Activated naive CD4-positive, alpha-beta T cell treated with anti-CD3 and anti-CD28 coated beads for 36 hours (primary cell): ENCODE data around the gene RAG1. TPM values are rescaled to one million over a fixed set of nuclear protein-coding genes. Genes with fewer than 3 reads are reported as not detected.
"Not testable (repeated sequence)": the region's sequence is repeated elsewhere in the genome, so short reads cannot be mapped to it uniquely, and the experiment has no call there.

ENCODE experiments used
- CTCF ChIA-PET: fragments of 350-600 bp; sonication (Branson Sonifier 250); formaldehyde crosslinking; loops from one replicate; lab custom pipeline; 2021; ENCODE audit warnings: antibody characterized with exemption; lab: Charles Lee
- DNase-seq: peaks from one replicate; pipeline ENCODE4 v3.0.0-alpha.2; 2020
- H3K27ac Mint-ChIP-seq: one replicate; pipeline ENCODE4 v1.8.0; 2021; ENCODE audit warnings: mild to moderate bottlenecking, mixed read lengths
- H3K27me3 Mint-ChIP-seq: one replicate; pipeline ENCODE4 v1.8.0; 2021; ENCODE audit warnings: low read depth, mixed read lengths
- H3K36me3 Mint-ChIP-seq: one replicate; pipeline ENCODE4 v1.8.0; 2021; ENCODE audit warnings: low read depth, mixed read lengths
- H3K4me1 Mint-ChIP-seq: one replicate; pipeline ENCODE4 v1.8.0; 2021; ENCODE audit warnings: low read depth, mixed read lengths
- H3K4me3 Mint-ChIP-seq: one replicate; pipeline ENCODE4 v1.8.0; 2021; ENCODE audit warnings: mild to moderate bottlenecking, moderate library complexity, mixed read lengths
- H3K9me3 Mint-ChIP-seq: one replicate; pipeline ENCODE4 v1.8.0; 2021; ENCODE audit warnings: mixed read lengths
- intact Hi-C: fragments of 100-400 bp; cut with micrococcal nuclease; formaldehyde crosslinking; loops from one replicate; pipeline ENCODE4 v1.15.1; 2023
- total RNA-seq, 2 experiments: library from RNA; stranded (reverse); gene quantifications; one replicate each; pipeline ENCODE4 v1.2.3, GENCODE V29; 2021

The RAG1 gene
- under 1 TPM; 0.14 to 0.30 TPM for total RNA-seq

- intact Hi-C loops = no loop called here
- Mint-ChIP-seq H3K4me1 (peaks cover 2% of the 10 kb centered on the region), H3K9me3 (no peaks in the 10 kb centered on the region), H3K27me3 (peaks cover 46% of the 10 kb centered on the region), H3K36me3 (no peaks in the 10 kb centered on the region), H3K4me3 (no peak within 1 kb of the TSS), H3K27ac (no peak within 1 kb of the TSS)
- CTCF ChIA-PET = no interaction called here
- DNase-seq = no peak
Observed at GRCh38 chr11:36567694-36568093, at the start of gene RAG1. TSS of gene RAG1 (plus strand) at chr11:36568007. CDS start at chr11:36573305, 5,298 bp downstream.

GRCh38 chr11:36530840-36531239 is 37.0 kb upstream of the RAG1 start:
- H3K36me3 Mint-ChIP-seq = no peaks in the 10 kb centered on the region
- H3K27ac Mint-ChIP-seq = no peak overlapping the region
- no peak for DNase-seq
- CTCF ChIA-PET = no interaction called here
- intact Hi-C loops = no loop called here
- H3K4me3 Mint-ChIP-seq = no peak overlapping the region
- H3K4me1 Mint-ChIP-seq = no peaks in the 10 kb centered on the region
- peaks cover 14% of the 10 kb centered on the region for H3K27me3 Mint-ChIP-seq
- H3K9me3 Mint-ChIP-seq = no peaks in the 10 kb centered on the region

- no peaks in the 10 kb centered on the region for H3K36me3 Mint-ChIP-seq
- CTCF ChIA-PET = interaction anchor here (0.6 kb wide), 1 partner anchor 27 kb away, joined by 4 read pairs; no protein-coding TSS in a partner anchor
- DNase-seq = no peak
- no peak overlapping the region for H3K27ac Mint-ChIP-seq
- H3K9me3 Mint-ChIP-seq = no peaks in the 10 kb centered on the region
- H3K27me3 Mint-ChIP-seq = peaks cover 10% of the 10 kb centered on the region
- no peaks in the 10 kb centered on the region for H3K4me1 Mint-ChIP-seq
- H3K4me3 Mint-ChIP-seq = no peak overlapping the region
- intact Hi-C loops = no loop called here
Observed at GRCh38 chr11:36532941-36533601, 34.7 kb upstream of the RAG1 start.

DNA sequence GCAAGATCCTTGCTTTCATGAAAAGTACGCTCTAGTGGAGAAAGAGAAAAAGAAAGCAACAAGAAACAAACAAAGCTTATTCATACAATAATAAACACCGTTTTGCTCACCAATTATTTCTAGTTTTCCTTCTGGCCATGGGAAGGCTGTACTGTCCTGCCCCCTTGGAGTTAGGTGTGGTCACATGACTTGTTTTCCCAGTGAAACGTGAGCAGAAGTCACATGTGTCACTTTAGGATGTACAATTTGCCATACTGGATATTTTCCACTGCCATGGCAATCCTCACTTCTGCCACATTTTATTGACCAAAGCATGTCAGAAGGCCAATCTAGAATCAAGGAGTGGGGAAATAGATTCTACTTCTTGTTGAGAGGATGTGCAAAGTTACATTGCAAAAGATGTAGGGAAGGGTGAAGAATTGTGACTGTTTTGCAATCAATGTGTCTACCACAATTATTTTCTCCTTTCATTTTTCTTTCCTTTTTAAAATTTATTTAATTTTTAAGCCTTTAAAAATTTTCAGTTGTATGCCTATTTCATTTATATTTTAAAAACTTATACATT is 33.4 kb upstream of the RAG1 start:
- Mint-ChIP-seq H3K27me3 (peaks cover 3% of the 10 kb centered on the region), H3K9me3 (no peaks in the 10 kb centered on the region), H3K4me3 (no peak overlapping the region), H3K36me3 (no peaks in the 10 kb centered on the region), H3K27ac (no peak overlapping the region), H3K4me1 (no peaks in the 10 kb centered on the region)
- CTCF ChIA-PET = no interaction called here
- intact Hi-C loops = no loop called here
- no peak for DNase-seq

GRCh38 chr11:36540998-36541397 is 26.8 kb upstream of the RAG1 start:
- Mint-ChIP-seq H3K36me3 (no peaks in the 10 kb centered on the region), H3K4me1 (no peaks in the 10 kb centered on the region), H3K9me3 (no peaks in the 10 kb centered on the region), H3K4me3 (no peak overlapping the region), H3K27ac (no peak overlapping the region), H3K27me3 (peaks cover 18% of the 10 kb centered on the region)
- peak; percentile 54 for DNase-seq
- CTCF ChIA-PET = interaction anchor here (0.5 to 0.7 kb wide), 3 partner anchors 17 to 386 kb away, joined by 3 to 5 read pairs (median 3); no protein-coding TSS in a partner anchor
- intact Hi-C loops = no loop called here

GRCh38 chr11:36550385-36551115 is 17.3 kb upstream of the RAG1 start:
- CTCF ChIA-PET = no interaction called here
- no peaks in the 10 kb centered on the region for H3K4me1 Mint-ChIP-seq
- no peak for DNase-seq
- no peaks in the 10 kb centered on the region for H3K36me3 Mint-ChIP-seq
- peaks cover 12% of the 10 kb centered on the region for H3K27me3 Mint-ChIP-seq
- no peak overlapping the region for H3K27ac Mint-ChIP-seq
- intact Hi-C loops = no loop called here
- no peak overlapping the region for H3K4me3 Mint-ChIP-seq
- peaks cover 2% of the 10 kb centered on the region for H3K9me3 Mint-ChIP-seq

GRCh38 chr11:36557390-36557789 is 10.4 kb upstream of the RAG1 start:
- intact Hi-C loops, CTCF ChIA-PET, DNase-seq, H3K36me3 Mint-ChIP-seq, H3K27me3 Mint-ChIP-seq, H3K4me3 Mint-ChIP-seq, H3K27ac Mint-ChIP-seq: not testable (repeated sequence)
- H3K4me1 Mint-ChIP-seq = peaks cover 13% of the 10 kb centered on the region
- H3K9me3 Mint-ChIP-seq = peaks cover 11% of the 10 kb centered on the region

DNA sequence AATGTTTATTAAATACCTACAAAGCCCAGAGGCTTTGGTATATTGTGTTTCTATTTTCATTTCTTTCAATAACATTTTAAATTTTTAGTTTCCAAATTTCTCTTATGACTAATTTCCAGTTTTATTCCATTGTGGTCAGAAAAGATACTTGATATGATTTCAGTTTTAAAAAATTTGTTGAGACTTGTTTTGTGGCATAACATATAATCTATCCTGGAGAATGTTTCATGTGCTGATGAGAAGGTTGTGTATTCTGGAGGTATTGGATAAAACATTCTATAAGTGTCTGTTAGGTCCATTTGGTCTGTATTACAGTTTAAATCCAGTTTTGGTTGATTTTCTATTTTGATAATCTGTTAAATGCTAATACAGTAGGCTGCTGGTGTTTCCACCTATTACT is 9.8 kb upstream of the RAG1 start:
- intact Hi-C loops = no loop called here
- no peak overlapping the region for H3K27ac Mint-ChIP-seq
- H3K27me3 Mint-ChIP-seq = peaks cover 2% of the 10 kb centered on the region
- CTCF ChIA-PET = no interaction called here
- H3K4me3 Mint-ChIP-seq = no peak overlapping the region
- peaks cover 13% of the 10 kb centered on the region for H3K4me1 Mint-ChIP-seq
- no peak for DNase-seq
- peaks cover 1% of the 10 kb centered on the region for H3K36me3 Mint-ChIP-seq
- peaks cover 11% of the 10 kb centered on the region for H3K9me3 Mint-ChIP-seq

DNA sequence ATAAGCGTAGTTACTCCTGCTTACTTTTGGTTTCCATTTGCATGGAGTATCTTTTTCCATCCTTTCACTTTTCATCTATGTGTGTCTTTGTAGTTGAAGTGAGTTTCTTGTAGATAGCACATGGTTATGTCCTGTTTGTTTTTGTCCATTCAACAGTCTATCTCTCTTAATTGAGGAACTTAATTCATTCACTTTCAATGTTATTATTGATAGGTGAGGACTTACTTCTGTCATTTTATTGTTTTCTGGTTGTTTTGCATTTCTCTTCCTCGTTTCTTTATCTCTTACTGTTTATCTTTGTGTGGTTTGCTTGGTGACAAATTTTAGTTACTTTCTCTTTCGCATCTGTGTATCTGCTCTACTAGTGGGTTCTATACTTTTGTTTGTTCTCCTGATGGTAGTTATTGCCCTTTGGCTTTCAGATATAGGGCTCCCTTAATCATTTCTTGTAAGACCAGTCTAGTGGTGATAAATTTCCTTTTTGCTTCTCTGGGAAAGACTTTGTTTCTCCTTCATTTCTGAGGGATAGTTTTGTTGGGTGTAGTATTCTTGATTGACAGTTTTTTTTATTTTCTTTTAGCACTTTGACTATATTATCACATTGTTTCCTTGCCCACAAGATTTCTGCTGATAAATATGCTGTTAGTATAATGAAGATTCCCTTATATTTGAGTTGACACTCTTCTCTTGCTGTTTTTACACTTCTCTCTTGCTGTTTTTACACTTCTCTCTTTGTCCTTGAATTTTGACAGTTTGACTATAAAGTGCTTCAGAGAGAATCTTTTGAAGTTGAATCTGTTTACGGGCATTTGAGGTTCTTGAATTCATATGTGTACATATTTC is 9.0 kb upstream of the RAG1 start:
- H3K27ac Mint-ChIP-seq = no peak overlapping the region
- DNase-seq = no peak
- peaks cover 11% of the 10 kb centered on the region for H3K9me3 Mint-ChIP-seq
- intact Hi-C loops = no loop called here
- H3K27me3 Mint-ChIP-seq = peaks cover 2% of the 10 kb centered on the region
- H3K4me1 Mint-ChIP-seq = peaks cover 13% of the 10 kb centered on the region
- peak overlapping the region; percentile 8 for H3K4me3 Mint-ChIP-seq
- CTCF ChIA-PET = no interaction called here
- H3K36me3 Mint-ChIP-seq = peaks cover 1% of the 10 kb centered on the region

DNA sequence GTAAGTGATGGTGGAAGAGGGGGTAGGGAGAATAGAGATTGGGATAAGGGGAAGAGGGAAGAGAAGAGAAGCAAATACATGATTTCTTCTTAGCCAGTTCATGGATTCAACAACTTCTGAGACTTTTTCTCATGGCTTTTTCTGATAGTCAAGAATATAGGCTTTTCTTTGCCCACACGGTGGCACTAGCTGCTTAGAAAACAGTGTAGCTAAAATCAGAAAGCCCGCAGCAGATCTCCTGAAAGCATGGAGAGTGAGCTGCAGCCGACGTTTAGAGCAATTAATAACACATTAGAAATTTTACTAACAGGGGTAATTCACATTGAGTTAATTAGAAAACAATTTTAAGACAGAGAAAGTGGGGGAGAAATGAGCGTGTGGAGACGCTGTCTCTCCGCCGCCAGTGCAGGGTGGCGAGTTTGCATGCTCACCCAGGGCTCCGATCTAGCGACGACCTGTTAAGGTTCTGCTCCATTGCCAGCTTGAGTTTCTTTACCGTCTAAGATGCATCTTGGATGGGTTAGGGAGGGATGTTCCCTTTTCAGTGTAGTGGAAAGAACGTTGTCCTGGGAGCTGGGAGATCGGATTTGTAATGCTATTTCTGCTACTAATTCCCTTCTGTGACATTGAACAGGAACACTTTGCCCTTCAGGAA is 3.3 kb upstream of the RAG1 start:
- Mint-ChIP-seq H3K4me3 (peak overlapping the region; percentile 47), H3K9me3 (no peaks in the 10 kb centered on the region), H3K27ac (no peak overlapping the region), H3K27me3 (peaks cover 24% of the 10 kb centered on the region), H3K4me1 (peaks cover 2% of the 10 kb centered on the region), H3K36me3 (no peaks in the 10 kb centered on the region)
- intact Hi-C loops = loop anchor here (1.0 kb wide), 4 partner anchors 58 to 272 kb away; no protein-coding TSS in a partner anchor
- CTCF ChIA-PET = interaction anchor here (0.5 to 5.8 kb wide), 22 partner anchors 9 to 275 kb away, joined by 3 to 111 read pairs (median 4); no protein-coding TSS in a partner anchor
- peak; percentile 65 for DNase-seq

DNA sequence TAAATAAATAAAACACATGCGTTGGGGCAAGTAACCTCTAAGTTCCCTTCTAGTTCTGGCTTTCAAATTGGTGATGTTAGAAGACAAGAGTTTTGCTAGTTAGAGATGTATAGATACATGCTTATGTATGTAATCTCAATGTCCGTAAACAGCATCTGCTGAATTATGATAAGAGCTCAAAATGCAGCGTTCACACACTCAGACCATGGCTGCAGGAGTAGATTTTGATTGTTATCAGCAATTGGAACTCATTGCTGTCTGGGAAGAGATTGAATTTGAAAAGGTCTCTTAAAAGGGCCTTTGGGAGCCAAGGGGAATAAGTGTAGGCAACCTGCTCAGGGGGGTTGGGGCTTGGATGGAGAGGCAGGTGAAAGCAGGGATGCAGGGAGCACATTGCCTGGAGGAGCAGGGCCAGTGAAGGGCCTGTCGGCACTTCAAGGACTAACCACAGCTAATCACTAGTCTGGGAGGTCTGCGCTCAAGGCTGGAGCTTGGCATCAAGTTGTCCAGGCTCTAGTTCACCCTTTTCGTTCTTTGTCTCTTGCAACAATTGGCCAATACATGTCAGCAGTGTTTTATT is 2.7 kb upstream of the RAG1 start:
- intact Hi-C loops = no loop called here
- Mint-ChIP-seq H3K27me3 (peaks cover 24% of the 10 kb centered on the region), H3K27ac (no peak overlapping the region), H3K9me3 (no peaks in the 10 kb centered on the region), H3K4me3 (no peak overlapping the region), H3K36me3 (no peaks in the 10 kb centered on the region), H3K4me1 (peaks cover 2% of the 10 kb centered on the region)
- no peak for DNase-seq
- CTCF ChIA-PET = interaction anchor here (0.7 to 5.8 kb wide), 14 partner anchors 8 to 275 kb away, joined by 3 to 111 read pairs (median 5); no protein-coding TSS in a partner anchor
